Heart left ventricle (tissue), 13 donors: ENCODE measurements around the gene OR51B4.

Source experiments
- POLR2A ChIP-seq, 2 donors: fragments of 450-650 bp; IDR thresholded peaks; one replicate each; pipeline ENCODE4 v1.6.1; 2017; ENCODE audit warnings: antibody characterized with exemption in 2 of 2, mild to moderate bottlenecking in 2 of 2, moderate library complexity in 2 of 2
- TF ChIP-seq, protein P1 (sequence below), 12 donors: fragments of 200-600 bp; sonication (generic) in 4 of 12; IDR thresholded peaks; one replicate each; pipeline versions ENCODE4 v1.5.0 to v1.8.0; 2018 to 2022; ENCODE audit warnings: antibody characterized with exemption in 12 of 12, mild to moderate bottlenecking in 5 of 12
- donor health status: ischemic (EF 13 %, LVEDD 7.1; RV severe dilation, severe dysfunction).
- donor health status: DM: no; HTN: yes; CAD: no.
- donor health status: DM: no; HTN: no; CAD: no.
- donor health status: ischemic (EF 25% LVEDD 6.9; RV normal size, moderate dysfunction).
- donor health status: ischemic (EF 25% LVEDD 5.7; RV mildly dilated, moderate dysfunction).
- donor health status: ischemic (EF 35%, LVEDD 5.7; RV mildly dilated, moderate dysfunction).
- donor health status: nonischemic (EF 11% LVEDD 7.7; RV severe dilation, severe dysfunction).
- donor health status: DM: yes; HTN: yes; CAD: no.
- donor health status: PGD.
- donor health status: ischemic (EF 29% LVEDD 5.4; RV normal size, mild dysfunction).
- donor health status: nonischemic (EF 23%, LVEDD 6.1; RV moderate dilation, normal function).

DNA sequence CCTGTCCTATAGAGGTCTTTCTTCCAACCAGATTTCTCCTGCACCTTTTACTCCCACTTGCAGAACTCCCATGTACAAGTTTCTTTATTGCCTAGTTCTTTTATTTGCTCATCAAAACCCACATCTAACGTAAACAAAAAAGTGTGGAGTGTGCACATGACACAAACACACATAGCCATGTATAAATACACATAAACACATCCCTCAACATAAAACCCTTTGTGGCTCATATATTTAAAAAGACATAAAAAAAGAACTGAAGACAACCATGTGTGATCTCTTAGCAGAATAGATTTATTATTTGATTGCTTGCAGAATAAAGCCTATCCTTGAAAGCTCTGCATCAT lies 48.9 kb downstream of the OR51B4 start:
- TF ChIP-seq, protein P1, sequence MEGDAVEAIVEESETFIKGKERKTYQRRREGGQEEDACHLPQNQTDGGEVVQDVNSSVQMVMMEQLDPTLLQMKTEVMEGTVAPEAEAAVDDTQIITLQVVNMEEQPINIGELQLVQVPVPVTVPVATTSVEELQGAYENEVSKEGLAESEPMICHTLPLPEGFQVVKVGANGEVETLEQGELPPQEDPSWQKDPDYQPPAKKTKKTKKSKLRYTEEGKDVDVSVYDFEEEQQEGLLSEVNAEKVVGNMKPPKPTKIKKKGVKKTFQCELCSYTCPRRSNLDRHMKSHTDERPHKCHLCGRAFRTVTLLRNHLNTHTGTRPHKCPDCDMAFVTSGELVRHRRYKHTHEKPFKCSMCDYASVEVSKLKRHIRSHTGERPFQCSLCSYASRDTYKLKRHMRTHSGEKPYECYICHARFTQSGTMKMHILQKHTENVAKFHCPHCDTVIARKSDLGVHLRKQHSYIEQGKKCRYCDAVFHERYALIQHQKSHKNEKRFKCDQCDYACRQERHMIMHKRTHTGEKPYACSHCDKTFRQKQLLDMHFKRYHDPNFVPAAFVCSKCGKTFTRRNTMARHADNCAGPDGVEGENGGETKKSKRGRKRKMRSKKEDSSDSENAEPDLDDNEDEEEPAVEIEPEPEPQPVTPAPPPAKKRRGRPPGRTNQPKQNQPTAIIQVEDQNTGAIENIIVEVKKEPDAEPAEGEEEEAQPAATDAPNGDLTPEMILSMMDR (IDR thresholded peaks at IDR 0.05): no peak
- TF ChIP-seq POLR2A (IDR thresholded peaks at IDR 0.05): no peak
